Endodermal cell (in vitro differentiated cells): ENCODE measurements around the gene PTPRT. TPM values are rescaled to one million over a fixed set of nuclear protein-coding genes. Genes with fewer than 3 reads are reported as not detected.

Experiments used
- DNase-seq: peaks from one replicate; pipeline ENCODE4 v3.0.0-alpha.2; 2017
- H3K27ac ChIP-seq: 2 replicates; pipeline ENCODE4 v1.5.1; 2013; ENCODE audit warnings: mild to moderate bottlenecking, low read depth, low read length, moderate library complexity
- H3K27me3 ChIP-seq: 2 replicates; pipeline ENCODE4 v1.6.1; 2013; ENCODE audit warnings: mild to moderate bottlenecking, low read length, moderate library complexity; ENCODE audit not compliant: insufficient read depth, control insufficient read depth, poor library complexity, severe bottlenecking
- H3K36me3 ChIP-seq: 2 replicates; pipeline ENCODE4 v1.7.0; 2013; ENCODE audit warnings: mild to moderate bottlenecking, low read length, moderate library complexity; ENCODE audit not compliant: control insufficient read depth, insufficient read depth
- H3K4me1 ChIP-seq: one replicate; pipeline ENCODE4 v1.7.0; 2013; ENCODE audit warnings: low read length; ENCODE audit not compliant: control insufficient read depth, insufficient read depth
- H3K4me3 ChIP-seq: 2 replicates; pipeline ENCODE4 v1.5.1; 2013; ENCODE audit warnings: mild to moderate bottlenecking, low read length, moderate library complexity
- H3K9ac ChIP-seq: 2 replicates; pipeline ENCODE4 v1.6.1; 2013; ENCODE audit warnings: mild to moderate bottlenecking, low read length, moderate library complexity; ENCODE audit not compliant: poor library complexity, severe bottlenecking; ENCODE audit errors: extremely low read depth
- H3K9me3 ChIP-seq: 2 replicates; pipeline ENCODE4 v1.6.1; 2013; ENCODE audit warnings: mild to moderate bottlenecking, low read length, moderate library complexity; ENCODE audit not compliant: control insufficient read depth
- H3K27ac Mint-ChIP-seq: 2 replicates; pipeline ENCODE4 v1.8.0; 2020; ENCODE audit warnings: mixed read lengths
- H3K27me3 Mint-ChIP-seq: 2 replicates; pipeline ENCODE4 v1.8.0; 2021; ENCODE audit warnings: mild to moderate bottlenecking, mixed read lengths; ENCODE audit not compliant: insufficient read depth
- H3K36me3 Mint-ChIP-seq: 2 replicates; pipeline ENCODE4 v1.8.0; 2020; ENCODE audit warnings: low read depth, mixed read lengths
- H3K4me1 Mint-ChIP-seq: 2 replicates; pipeline ENCODE4 v1.8.0; 2020; ENCODE audit warnings: mixed read lengths
- H3K4me3 Mint-ChIP-seq: 2 replicates; pipeline ENCODE4 v1.8.0; 2020; ENCODE audit warnings: mild to moderate bottlenecking, moderate library complexity, mixed read lengths
- H3K9me3 Mint-ChIP-seq: 2 replicates; pipeline ENCODE4 v1.8.0; 2020; ENCODE audit warnings: mild to moderate bottlenecking, mixed read lengths
- WGBS, 2 experiments: methylation state at CpG; one replicate each; pipeline versions ENCODE4 v1.1.5 to v1.1.7; 2013; ENCODE audit warnings: missing lambda C conversion rate in 2 of 2, mixed read lengths in 1 of 2; ENCODE audit not compliant: insufficient coverage in 1 of 2, insufficient read length in 1 of 2; 5-methylcytosine and 5-hydroxymethylcytosine counted together
- total RNA-seq, 2 donors: library from RNA; stranded (reverse); fragmentation: NEBNext Ultra II Directional in 1 of 2; extraction: Animal tissue kit (Norgen Biotek cat#: 25700) in 1 of 2; gene quantifications; 2 replicates in 1 of 2; 3 replicates in 1 of 2; pipeline ENCODE4 v1.2.1, GENCODE V29; 2021
- TF ChIP-seq, protein P1 (sequence below): fragments of 200-600 bp; sonication (generic); conservative IDR thresholded peaks from 2 replicates; pipeline ENCODE4 v1.5.0; 2021; ENCODE audit warnings: antibody characterized with exemption, mild to moderate bottlenecking

PTPRT gene
- total RNA-seq, 2 donors from 2014 or later = 2.3 to 2.7 TPM

DNA sequence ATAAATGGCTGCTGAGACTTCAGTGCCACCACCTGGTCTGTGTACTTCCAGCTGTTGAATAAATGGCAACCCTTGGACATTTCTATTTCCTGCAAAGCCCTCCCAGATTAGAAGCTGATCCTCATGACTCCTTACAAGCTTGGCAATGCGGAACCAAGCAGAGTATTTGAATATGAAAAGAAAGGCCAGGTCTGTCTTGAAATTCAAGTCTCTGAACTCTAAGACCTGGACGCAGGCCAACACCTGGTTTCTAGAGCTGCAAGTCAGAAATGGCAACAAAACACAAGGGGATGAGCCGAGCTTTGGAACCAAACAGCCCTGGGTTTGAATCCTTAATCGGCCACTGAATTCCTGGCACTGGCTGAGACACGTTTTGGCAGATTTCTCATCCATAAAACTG, 353.4 kb downstream of the PTPRT start:
- DNase-seq = no peak
- Mint-ChIP-seq H3K9me3 (peaks cover 6% of the 10 kb centered on the region), H3K27ac (no peak overlapping the region), H3K36me3 (no peaks in the 10 kb centered on the region), H3K27me3 (peaks cover 7% of the 10 kb centered on the region), H3K4me3 (no peak overlapping the region), H3K4me1 (no peaks in the 10 kb centered on the region)
- Histone ChIP-seq H3K9me3 (no peaks in the 10 kb centered on the region), H3K4me1 (no peaks in the 10 kb centered on the region), H3K27me3 (no peaks in the 10 kb centered on the region), H3K36me3 (no peaks in the 10 kb centered on the region), H3K4me3 (no peak overlapping the region), H3K9ac (no peak overlapping the region), H3K27ac (no peak overlapping the region)
- TF ChIP-seq, protein P1, sequence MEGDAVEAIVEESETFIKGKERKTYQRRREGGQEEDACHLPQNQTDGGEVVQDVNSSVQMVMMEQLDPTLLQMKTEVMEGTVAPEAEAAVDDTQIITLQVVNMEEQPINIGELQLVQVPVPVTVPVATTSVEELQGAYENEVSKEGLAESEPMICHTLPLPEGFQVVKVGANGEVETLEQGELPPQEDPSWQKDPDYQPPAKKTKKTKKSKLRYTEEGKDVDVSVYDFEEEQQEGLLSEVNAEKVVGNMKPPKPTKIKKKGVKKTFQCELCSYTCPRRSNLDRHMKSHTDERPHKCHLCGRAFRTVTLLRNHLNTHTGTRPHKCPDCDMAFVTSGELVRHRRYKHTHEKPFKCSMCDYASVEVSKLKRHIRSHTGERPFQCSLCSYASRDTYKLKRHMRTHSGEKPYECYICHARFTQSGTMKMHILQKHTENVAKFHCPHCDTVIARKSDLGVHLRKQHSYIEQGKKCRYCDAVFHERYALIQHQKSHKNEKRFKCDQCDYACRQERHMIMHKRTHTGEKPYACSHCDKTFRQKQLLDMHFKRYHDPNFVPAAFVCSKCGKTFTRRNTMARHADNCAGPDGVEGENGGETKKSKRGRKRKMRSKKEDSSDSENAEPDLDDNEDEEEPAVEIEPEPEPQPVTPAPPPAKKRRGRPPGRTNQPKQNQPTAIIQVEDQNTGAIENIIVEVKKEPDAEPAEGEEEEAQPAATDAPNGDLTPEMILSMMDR = no peak
- 80 to 83% methylated on average over 5 of the region's 5 CpGs for WGBS, 2 experiments

DNA sequence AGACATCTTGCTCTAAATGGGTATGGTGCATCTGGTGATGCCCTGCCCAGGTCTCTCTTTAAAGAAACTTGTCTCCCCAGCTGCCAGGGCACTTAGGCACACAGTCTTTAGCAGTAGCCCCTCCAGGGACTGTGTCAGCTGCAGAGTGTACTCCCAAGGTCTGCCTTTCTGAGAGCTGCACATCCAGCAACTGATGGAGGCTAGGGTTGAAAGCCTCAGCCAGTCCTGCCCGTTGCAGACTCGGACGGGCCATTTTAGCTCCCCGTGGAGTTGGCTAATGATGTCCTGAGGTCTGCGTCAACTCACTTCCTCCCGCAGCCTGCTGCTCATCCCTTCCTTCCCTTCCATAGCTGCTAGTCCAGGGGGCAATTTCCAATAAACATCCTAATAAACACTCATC, 381.8 kb downstream of the PTPRT start:
- H3K9me3 Mint-ChIP-seq = no peaks in the 10 kb centered on the region
- H3K4me1 Mint-ChIP-seq = no peaks in the 10 kb centered on the region
- no peak overlapping the region for H3K4me3 Mint-ChIP-seq
- H3K4me3 ChIP-seq = no peak overlapping the region
- H3K27ac ChIP-seq = no peak overlapping the region
- no peaks in the 10 kb centered on the region for H3K36me3 ChIP-seq
- H3K27me3 ChIP-seq = no peaks in the 10 kb centered on the region
- DNase-seq = no peak
- TF ChIP-seq, protein P1 = no peak
- 89 to 100% methylated on average over 2 to 6 of the region's 6 CpGs for WGBS, 2 experiments
- peaks cover under 1% of the 10 kb centered on the region for H3K27me3 Mint-ChIP-seq
- no peak overlapping the region for H3K9ac ChIP-seq
- peaks cover 6% of the 10 kb centered on the region for H3K9me3 ChIP-seq
- no peaks in the 10 kb centered on the region for H3K36me3 Mint-ChIP-seq
- no peaks in the 10 kb centered on the region for H3K4me1 ChIP-seq
- H3K27ac Mint-ChIP-seq = no peak overlapping the region

DNA sequence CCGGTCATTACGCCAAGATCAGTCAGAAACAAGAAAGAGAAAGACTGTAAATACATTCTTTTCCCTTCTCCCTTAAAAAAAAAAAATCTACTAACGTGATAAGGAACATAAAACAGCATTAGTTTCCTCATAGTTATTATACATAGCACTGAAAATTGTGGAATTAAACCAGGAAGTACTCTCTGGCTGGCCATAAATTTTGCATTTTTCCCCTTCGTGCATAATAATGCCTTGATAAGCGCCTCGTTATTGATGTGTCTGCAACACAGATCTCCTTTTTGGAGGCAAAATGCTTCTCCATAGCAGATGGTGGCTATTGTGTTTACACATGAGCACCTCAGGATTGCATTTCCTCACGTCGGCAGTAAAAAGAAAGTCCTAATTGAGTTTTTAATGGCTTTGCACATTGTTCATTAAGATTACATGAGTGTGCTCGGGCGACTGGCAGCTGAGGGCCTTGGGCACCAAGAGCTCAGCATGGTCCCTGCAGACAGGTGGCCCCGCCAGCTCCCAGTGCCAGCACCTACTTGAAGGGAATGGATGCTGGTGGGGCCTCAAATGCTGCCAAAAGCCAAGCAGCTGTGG, 394.5 kb downstream of the PTPRT start:
- H3K27me3 Mint-ChIP-seq = peaks cover 15% of the 10 kb centered on the region
- WGBS, 2 experiments = 88 to 94% methylated on average over 9 to 11 of the region's 11 CpGs
- H3K36me3 ChIP-seq = no peaks in the 10 kb centered on the region
- H3K9ac ChIP-seq = no peak overlapping the region
- no peak overlapping the region for H3K27ac ChIP-seq
- H3K4me3 Mint-ChIP-seq = no peak overlapping the region
- no peak overlapping the region for H3K27ac Mint-ChIP-seq
- H3K4me1 Mint-ChIP-seq = no peaks in the 10 kb centered on the region
- H3K9me3 ChIP-seq = peaks cover 14% of the 10 kb centered on the region
- H3K4me1 ChIP-seq = no peaks in the 10 kb centered on the region
- H3K36me3 Mint-ChIP-seq = no peaks in the 10 kb centered on the region
- H3K4me3 ChIP-seq = no peak overlapping the region
- TF ChIP-seq, protein P1 = no peak
- H3K9me3 Mint-ChIP-seq = peaks cover 2% of the 10 kb centered on the region
- no peak for DNase-seq
- H3K27me3 ChIP-seq = no peaks in the 10 kb centered on the region
